Stimulated activated CD4-positive, alpha-beta T cell treated with anti-CD3 and anti-CD28 coated beads, Interleukin-12 subunit alpha, Interleukin-12 subunit beta, amount 100 ng/mL, for 24 hours (primary cell): ENCODE results near the gene KRT86.
"Not testable (repeated sequence)": the region's sequence is repeated elsewhere in the genome, so short reads cannot be mapped to it uniquely, and the experiment has no call there.

Source experiments
- DNase-seq, 2 experiments: peaks; one replicate each; pipeline ENCODE4 v3.0.0-alpha.2; 2020; ENCODE audit warnings: low read depth in 2 of 2

The KRT86 gene

GRCh38 chr12:52267699-52268098 lies 6.7 kb upstream of the KRT86 start:
- no peak for DNase-seq

- DNase-seq = no peak
Observed at GRCh38 chr12:52268212-52268611, 6.2 kb upstream of the KRT86 start.

- DNase-seq = no peak
Observed at GRCh38 chr12:52270541-52271070, 3.8 kb upstream of the KRT86 start.

GRCh38 chr12:52271158-52271557 lies 3.3 kb upstream of the KRT86 start:
- no peak for DNase-seq

- DNase-seq = no peak
Observed at GRCh38 chr12:52275686-52276085, 1.2 kb downstream of the KRT86 start.

GRCh38 chr12:52277486-52278245 lies 3.2 kb downstream of the KRT86 start:
- DNase-seq = no peak

- DNase-seq = peak; percentile 53 to 70
Observed at GRCh38 chr12:52278575-52279421, 4.4 kb downstream of the KRT86 start.

GRCh38 chr12:52279422-52280318 lies 5.2 kb downstream of the KRT86 start:
- DNase-seq = no peak

- no peak for DNase-seq
Observed at GRCh38 chr12:52280319-52280795, 5.9 kb downstream of the KRT86 start.

GRCh38 chr12:52280796-52281560 lies 6.5 kb downstream of the KRT86 start:
- no peak for DNase-seq

- DNase-seq = no peak
Observed at GRCh38 chr12:52284562-52285171, 10.2 kb downstream of the KRT86 start.

GRCh38 chr12:52285172-52285745 lies 10.8 kb downstream of the KRT86 start:
- no peak for DNase-seq

GRCh38 chr12:52285851-52286530 lies 11.5 kb downstream of the KRT86 start:
- no peak for DNase-seq

- not testable (repeated sequence) for DNase-seq
Observed at GRCh38 chr12:52286857-52287785, 12.7 kb downstream of the KRT86 start.

GRCh38 chr12:52287816-52288805 lies 13.7 kb downstream of the KRT86 start:
- not testable (repeated sequence) for DNase-seq

- not testable (repeated sequence) for DNase-seq
Observed at GRCh38 chr12:52290483-52291134, 16.2 kb downstream of the KRT86 start.
